Motor neuron (in vitro differentiated cells): ENCODE data around the gene TEX55. TPM values are rescaled to one million over a fixed set of nuclear protein-coding genes. Genes with fewer than 3 reads are reported as not detected.
"Not testable (repeated sequence)": the region's sequence is repeated elsewhere in the genome, so short reads cannot be mapped to it uniquely, and the experiment has no call there.

Experiments
- ATAC-seq, 8 experiments: fragments of 200-7000 bp; cut with Tn5 transposase; replicated peaks in 6 of 8; 2 replicates each; pipeline ENCODE4 v1.8.0; 2021; ENCODE audit warnings: mild to moderate bottlenecking in 8 of 8, moderate library complexity in 8 of 8
- H3K27ac ChIP-seq, 2 donors: fragments of 250-450 bp; sonication (Bioruptor Pico); 2 replicates each; pipeline ENCODE4 v1.9.0; 2021; ENCODE audit warnings: antibody characterized with exemption in 2 of 2, mild to moderate bottlenecking in 2 of 2, moderate library complexity in 1 of 2
- H3K4me1 ChIP-seq, 2 donors: fragments of 250-450 bp; sonication (Bioruptor Pico); replicated peaks in 1 of 2; 2 replicates each; pipeline ENCODE4 v1.6.1; 2021; ENCODE audit warnings: antibody characterized with exemption in 2 of 2, mild to moderate bottlenecking in 2 of 2, moderate library complexity in 1 of 2
- H3K4me3 ChIP-seq, 5 donors: fragments of 250-450 bp; sonication (Bioruptor Pico); 2 replicates each; pipeline ENCODE4 v1.9.0; 2021; ENCODE audit warnings: antibody characterized with exemption in 5 of 5, mild to moderate bottlenecking in 5 of 5, moderate library complexity in 4 of 5
- WGBS, 10 experiments: fragments of 450-650 bp; shearing (Covaris generic); methylation state at CpG; one replicate each; pipeline ENCODE4 v1.0.0; 2022; 5-methylcytosine and 5-hydroxymethylcytosine counted together
- in situ Hi-C, 9 experiments: fragments of 400-800 bp; cut with MboI; loops; one replicate each; pipeline ENCODE4 v1.15.0; 2021; ENCODE audit warnings: low sequenced_read_pairs in 9 of 9, low pct_unique_long_range_greater_than_20kb in 2 of 9; ENCODE audit not compliant: unreplicated experiment in 9 of 9
- total RNA-seq, 8 experiments: library from RNA; unstranded; fragments of 300-600 nt; gene quantifications; 2 replicates each; pipeline versions ENCODE4 v1.2.3 to v1.2.4, GENCODE V29; 2022

The TEX55 gene
- total RNA-seq, 8 experiments from 2014 or later: 0.20 to 0.66 (median 0.46) TPM; not detected in 3

DNA sequence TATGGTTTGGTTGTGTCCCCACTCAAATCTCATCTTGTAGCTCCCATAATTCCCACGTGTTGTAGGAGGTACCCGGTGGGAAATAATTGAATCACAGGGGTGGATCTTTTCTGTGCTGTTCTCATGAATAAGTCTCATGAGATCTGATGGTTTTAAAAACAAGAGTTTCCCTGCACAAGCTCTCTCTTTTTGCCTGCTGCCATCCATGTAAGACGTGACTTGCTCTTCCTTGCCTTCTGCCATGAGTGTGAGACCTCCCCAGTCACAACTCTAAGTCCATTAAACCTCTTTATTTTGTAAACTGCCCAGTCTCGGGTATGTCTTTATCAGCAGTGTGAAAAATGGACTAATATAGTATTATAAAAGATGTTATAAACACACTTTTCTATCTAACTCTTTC lies 6.6 kb upstream of the TEX55 start:
- WGBS, 10 experiments: 4 to 100% (median 57%) methylated on average over 1 to 4 of the region's 4 CpGs; no CpG with 5 or more reads in 3 of the 10 experiments
- not testable (repeated sequence) for H3K4me3 ChIP-seq, H3K27ac ChIP-seq, ATAC-seq, H3K4me1 ChIP-seq
- in situ Hi-C loops: loop anchor here in 1 of 9 experiments (25.0 kb wide), 1 partner anchor 548 kb away; the partner anchor contains the start of gene COX17

DNA sequence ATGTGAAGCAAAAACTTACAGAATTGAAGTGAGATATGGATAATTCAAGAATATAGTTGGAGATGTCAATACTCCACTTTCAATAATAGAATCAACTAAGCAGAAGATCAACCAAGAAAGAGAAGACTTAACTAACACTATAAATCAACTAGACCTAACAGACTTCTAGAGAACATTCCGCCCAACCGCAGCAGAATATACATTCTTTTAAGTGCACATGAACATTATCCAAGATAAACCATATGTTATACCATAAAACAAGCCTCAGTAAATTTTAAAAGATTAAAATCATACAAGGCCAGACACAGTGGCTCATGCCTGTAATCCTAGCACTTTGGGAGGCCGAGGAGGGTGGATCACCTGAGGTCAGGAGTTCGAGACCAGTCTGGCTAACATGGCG lies 5.5 kb upstream of the TEX55 start:
- no peak for ATAC-seq

DNA sequence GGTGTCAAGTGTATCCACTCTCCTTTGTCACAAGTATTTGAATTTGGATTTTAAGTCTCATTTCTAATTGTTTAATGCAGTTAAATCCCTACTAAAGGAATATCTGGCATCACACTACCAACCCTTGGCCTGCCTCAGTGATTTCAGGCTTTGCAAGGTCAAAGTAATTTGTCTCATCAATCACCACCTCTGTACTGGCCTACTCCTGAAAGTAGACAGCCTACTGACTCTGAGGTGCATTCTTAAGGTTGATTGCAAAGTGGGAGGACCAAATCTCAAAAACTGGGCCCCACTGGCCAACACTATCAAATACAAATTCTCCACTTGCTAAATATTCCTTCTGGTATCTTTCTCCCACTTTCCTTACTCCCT lies 851 bp upstream of the TEX55 start:
- ATAC-seq: peak in 3 of 8 experiments; percentile 25 to 48 (median 47)
- in situ Hi-C loops: loop anchor here in 1 of 9 experiments (25.0 kb wide), 1 partner anchor 542 kb away; the partner anchor contains the start of gene COX17
- no peaks in the 10 kb centered on the region for H3K4me1 ChIP-seq
- no peak overlapping the region for H3K27ac ChIP-seq
- H3K4me3 ChIP-seq: no peak overlapping the region

More for the DNA sequence above, 5.5 kb upstream of the TEX55 start:
- no peaks in the 10 kb centered on the region for H3K4me1 ChIP-seq
- no peak overlapping the region for H3K4me3 ChIP-seq
- 28 to 100% (median 86%) methylated on average over 2 to 4 of the region's 5 CpGs; no CpG with 5 or more reads in 2 of the 10 experiments for WGBS, 10 experiments
- no peak overlapping the region for H3K27ac ChIP-seq
- in situ Hi-C loops: loop anchor here in 1 of 9 experiments (25.0 kb wide), 1 partner anchor 547 kb away; the partner anchor contains the start of gene COX17

- in situ Hi-C loops: loop anchor here in 1 of 9 experiments (25.0 kb wide), 1 partner anchor 541 kb away; the partner anchor contains the start of gene COX17
- ATAC-seq: no peak
- 55 to 95% (median 85%) methylated on average over 1 to 12 of the region's 15 CpGs; no CpG with 5 or more reads in 2 of the 10 experiments for WGBS, 10 experiments
- H3K4me3 ChIP-seq: no peak overlapping the region
- H3K27ac ChIP-seq: no peak overlapping the region
- H3K4me1 ChIP-seq: no peaks in the 10 kb centered on the region
These were observed 812 bp downstream of the TEX55 start for GRCh38 chr3:119146578-119147375.

GRCh38 chr3:119147494-119147893 lies 1.5 kb downstream of the TEX55 start:
- WGBS, 10 experiments: 0 to 50% (median 42%) methylated on average over 1 to 2 of the region's 2 CpGs; no CpG with 5 or more reads in 2 of the 10 experiments
- in situ Hi-C loops: loop anchor here in 1 of 9 experiments (25.0 kb wide), 1 partner anchor 540 kb away; the partner anchor contains the start of gene COX17
- Histone ChIP-seq H3K27ac (no peak overlapping the region), H3K4me3 (no peak overlapping the region), H3K4me1 (no peaks in the 10 kb centered on the region)
- ATAC-seq: no peak

DNA sequence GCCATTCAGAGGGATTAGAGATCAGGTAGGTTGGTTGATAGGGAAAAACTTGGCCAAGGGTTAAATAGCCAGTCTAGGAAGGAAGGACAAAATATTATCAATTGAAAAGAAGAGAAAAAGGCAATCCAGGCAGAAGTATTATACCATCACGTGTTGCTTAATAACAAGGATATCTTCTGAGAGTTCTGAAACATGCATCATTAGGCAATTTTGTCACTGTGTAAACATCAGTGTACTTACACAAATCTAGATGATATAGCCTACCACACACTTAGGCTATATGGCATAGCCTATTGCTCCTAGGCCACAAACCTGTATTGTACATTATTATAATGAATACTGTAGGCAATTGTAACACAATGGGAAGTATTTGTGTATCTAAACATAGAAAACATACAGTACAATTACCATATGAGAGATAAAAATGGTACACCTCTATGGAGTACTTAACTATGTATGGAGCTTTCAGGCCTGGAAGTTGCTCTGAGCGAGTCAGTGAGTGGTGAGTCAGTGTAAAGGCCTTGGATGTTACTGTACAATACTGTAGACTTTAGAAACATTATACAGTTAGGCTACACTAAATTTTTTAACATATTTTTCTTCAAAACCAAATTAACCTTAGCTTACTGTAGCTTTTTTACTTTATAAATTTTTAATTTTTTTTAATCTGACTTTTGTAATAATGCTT lies 2.7 kb downstream of the TEX55 start:
- in situ Hi-C loops: loop anchor here in 1 of 9 experiments (25.0 kb wide), 1 partner anchor 539 kb away; the partner anchor contains the start of gene COX17

GRCh38 chr3:119149484-119149883 lies 3.5 kb downstream of the TEX55 start:
- no peak for ATAC-seq
- in situ Hi-C loops: loop anchor here in 1 of 9 experiments (25.0 kb wide), 1 partner anchor 538 kb away; the partner anchor contains the start of gene COX17
- WGBS, 10 experiments: 29 to 100% (median 76%) methylated on average over 1 to 4 of the region's 4 CpGs; no CpG with 5 or more reads in 2 of the 10 experiments

More for the DNA sequence above, 2.7 kb downstream of the TEX55 start:
- no peak for ATAC-seq
- Histone ChIP-seq H3K4me1 (no peaks in the 10 kb centered on the region), H3K27ac (no peak overlapping the region), H3K4me3 (no peak overlapping the region)
- 33 to 100% (median 73%) methylated on average over 1 to 2 of the region's 2 CpGs; no CpG with 5 or more reads in 1 of the 10 experiments for WGBS, 10 experiments

GRCh38 chr3:119156868-119157267 lies 10.9 kb downstream of the TEX55 start:
- Histone ChIP-seq H3K4me1 (no peaks in the 10 kb centered on the region), H3K4me3 (no peak overlapping the region), H3K27ac (no peak overlapping the region)
- in situ Hi-C loops: no loop called here
- no peak for ATAC-seq

More at GRCh38 chr3:119149484-119149883, 3.5 kb downstream of the TEX55 start:
- Histone ChIP-seq H3K27ac (no peak overlapping the region), H3K4me3 (no peak overlapping the region), H3K4me1 (no peaks in the 10 kb centered on the region)

GRCh38 chr3:119157971-119158370 lies 12.0 kb downstream of the TEX55 start:
- WGBS, 10 experiments: 20 to 90% (median 70%) methylated on average over 1 to 2 of the region's 2 CpGs; no CpG with 5 or more reads in 1 of the 10 experiments
- ATAC-seq: no peak
- H3K4me3 ChIP-seq: no peak overlapping the region
- in situ Hi-C loops: no loop called here
- H3K4me1 ChIP-seq: no peaks in the 10 kb centered on the region
- H3K27ac ChIP-seq: no peak overlapping the region

DNA sequence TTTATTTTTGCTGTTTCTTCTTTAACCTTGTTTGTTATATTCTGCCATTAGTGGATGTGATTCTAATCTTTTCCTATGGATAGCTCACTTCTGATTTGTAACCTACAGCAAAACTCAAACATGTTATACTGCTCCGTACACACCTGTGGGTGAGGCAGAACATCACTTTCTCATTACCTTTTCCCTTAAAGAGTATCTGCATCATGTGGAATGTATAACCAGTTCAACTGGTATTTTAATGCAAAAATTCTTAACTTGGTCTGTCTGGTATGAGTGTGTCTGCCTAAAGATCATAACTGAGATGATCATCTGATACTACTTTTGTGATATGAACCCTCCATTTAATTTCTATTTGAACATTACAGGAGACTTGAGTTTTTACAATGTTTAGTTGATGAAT lies 14.4 kb downstream of the TEX55 start:
- in situ Hi-C loops: no loop called here
- no peak for ATAC-seq
- Histone ChIP-seq H3K4me1 (no peaks in the 10 kb centered on the region), H3K4me3 (no peak overlapping the region), H3K27ac (no peak overlapping the region)
- 0 to 100% (median 49%) methylated on average over 1 of the region's 1 CpG; no CpG with 5 or more reads in 4 of the 10 experiments for WGBS, 10 experiments

- 0 to 70% (median 45%) methylated on average over 1 of the region's 1 CpG; no CpG with 5 or more reads in 4 of the 10 experiments for WGBS, 10 experiments
- in situ Hi-C loops: no loop called here
- Histone ChIP-seq H3K27ac (no peak overlapping the region), H3K4me3 (no peak overlapping the region), H3K4me1 (no peaks in the 10 kb centered on the region)
- ATAC-seq: no peak
These were observed 14.8 kb downstream of the TEX55 start for GRCh38 chr3:119160815-119161214.

DNA sequence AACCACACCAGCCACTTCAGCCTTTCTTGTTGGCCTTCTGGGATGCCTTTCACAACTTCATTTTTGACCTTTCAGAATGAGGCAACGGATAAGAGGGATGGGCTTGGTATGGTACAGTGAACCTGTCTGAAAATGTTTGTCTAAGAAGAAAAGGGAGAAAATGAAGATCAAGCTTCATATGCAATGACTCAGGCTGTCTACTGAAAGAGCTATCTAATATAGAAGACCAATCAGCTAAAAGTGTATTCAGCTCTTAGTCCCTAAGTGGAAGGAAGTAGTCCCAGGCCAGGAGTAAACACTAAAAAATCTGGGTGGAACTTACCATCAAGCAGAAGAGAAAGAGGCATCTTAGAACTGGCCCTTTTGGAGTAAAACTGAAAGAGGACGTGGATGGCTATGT lies 15.3 kb downstream of the TEX55 start:
- in situ Hi-C loops: no loop called here
- Histone ChIP-seq H3K4me3 (no peak overlapping the region), H3K27ac (no peak overlapping the region), H3K4me1 (no peaks in the 10 kb centered on the region)
- 0 to 80% (median 47%) methylated on average over 1 to 2 of the region's 2 CpGs for WGBS, 10 experiments
- no peak for ATAC-seq

DNA sequence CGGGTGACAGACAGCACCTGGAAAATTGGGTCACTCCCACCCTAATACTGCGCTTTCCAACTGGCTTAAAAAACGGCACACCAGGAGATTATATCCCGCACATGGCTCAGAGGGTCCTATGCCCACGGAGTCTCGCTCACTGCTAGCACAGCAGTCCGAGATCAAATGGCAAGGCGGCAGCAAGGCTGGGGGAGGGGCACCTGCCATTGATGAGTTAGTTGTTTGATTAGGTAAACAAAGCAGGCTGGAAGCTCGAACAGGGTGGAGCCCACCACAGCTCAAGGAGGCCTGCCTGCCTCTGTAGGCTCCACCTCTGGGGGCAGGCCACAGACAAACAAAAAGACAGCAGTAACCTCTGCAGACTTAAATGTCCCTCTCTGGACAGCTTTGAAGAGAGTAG lies 18.8 kb downstream of the TEX55 start:
- in situ Hi-C loops, ATAC-seq, H3K4me1 ChIP-seq, H3K4me3 ChIP-seq, H3K27ac ChIP-seq: not testable (repeated sequence)
- WGBS, 10 experiments: 60 to 100% (median 80%) methylated on average over 1 to 9 of the region's 9 CpGs; no CpG with 5 or more reads in 3 of the 10 experiments
